ENCODE results near the gene SLC25A1. TPM values are rescaled to one million over a fixed set of nuclear protein-coding genes. Genes with fewer than 3 reads are reported as not detected.

Gene SLC25A1
- total RNA-seq, 1 experiment from 2014 or later, result 54.8 TPM

DNA sequence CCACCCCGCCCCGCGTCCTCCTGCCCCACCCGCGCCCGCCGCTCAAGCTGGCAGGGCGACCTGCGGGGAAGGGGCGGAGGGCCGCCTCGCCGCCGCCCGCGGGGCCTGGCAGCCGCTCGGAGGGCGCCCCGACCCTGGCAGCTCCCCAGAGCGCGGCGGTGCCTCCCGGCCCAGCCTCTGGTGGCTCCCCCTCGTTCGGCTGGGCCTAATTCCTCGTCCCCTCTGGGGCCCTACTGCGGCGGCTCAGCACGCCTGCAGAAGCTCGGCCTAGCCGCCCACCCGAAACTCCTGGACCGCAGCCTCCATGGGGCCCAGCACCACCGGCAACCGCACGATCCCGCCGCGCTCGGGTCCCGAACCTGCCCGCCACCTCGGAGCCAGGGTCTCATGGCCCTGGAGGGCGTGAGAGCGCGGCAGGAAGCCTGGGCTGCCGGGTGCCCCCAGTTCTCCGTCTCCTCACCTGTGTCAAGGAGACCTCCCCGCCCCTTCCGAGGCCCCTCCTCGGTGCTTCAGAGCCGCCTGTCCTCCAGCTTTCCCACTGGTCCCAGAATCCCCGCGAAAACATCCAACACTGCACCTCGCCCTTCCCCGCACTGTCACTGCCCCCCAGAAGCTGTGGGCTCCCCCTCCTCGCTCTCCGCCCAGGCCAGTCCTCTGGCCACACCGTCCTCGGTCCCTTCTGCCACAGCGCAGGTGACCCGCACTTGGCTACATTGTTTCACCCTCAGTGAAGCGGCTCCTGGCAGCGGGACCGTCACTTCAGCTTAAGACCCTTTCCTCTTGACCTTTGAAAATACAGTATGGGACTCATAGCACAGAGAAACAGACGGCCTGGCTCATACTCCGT is 27.8 kb downstream of the SLC25A1 start:
- DNase-seq (ENCODE audit: low read depth, low spot score), result no peak
- in situ Hi-C loops (cut with HindIII; ENCODE audit: low pct_unique_long_range_greater_than_20kb, low sequenced_read_pairs), result no loop called here

GRCh38 chr22:19149991-19150390 is 28.5 kb downstream of the SLC25A1 start, which contains the start of gene GSC2:
TSS of gene GSC2 (minus strand) at chr22:19150292. CDS start at chr22:19150283, 9 bp downstream.
- in situ Hi-C loops (cut with HindIII; ENCODE audit: low pct_unique_long_range_greater_than_20kb, low sequenced_read_pairs), result no loop called here
- DNase-seq (ENCODE audit: low read depth, low spot score), result no peak

DNA sequence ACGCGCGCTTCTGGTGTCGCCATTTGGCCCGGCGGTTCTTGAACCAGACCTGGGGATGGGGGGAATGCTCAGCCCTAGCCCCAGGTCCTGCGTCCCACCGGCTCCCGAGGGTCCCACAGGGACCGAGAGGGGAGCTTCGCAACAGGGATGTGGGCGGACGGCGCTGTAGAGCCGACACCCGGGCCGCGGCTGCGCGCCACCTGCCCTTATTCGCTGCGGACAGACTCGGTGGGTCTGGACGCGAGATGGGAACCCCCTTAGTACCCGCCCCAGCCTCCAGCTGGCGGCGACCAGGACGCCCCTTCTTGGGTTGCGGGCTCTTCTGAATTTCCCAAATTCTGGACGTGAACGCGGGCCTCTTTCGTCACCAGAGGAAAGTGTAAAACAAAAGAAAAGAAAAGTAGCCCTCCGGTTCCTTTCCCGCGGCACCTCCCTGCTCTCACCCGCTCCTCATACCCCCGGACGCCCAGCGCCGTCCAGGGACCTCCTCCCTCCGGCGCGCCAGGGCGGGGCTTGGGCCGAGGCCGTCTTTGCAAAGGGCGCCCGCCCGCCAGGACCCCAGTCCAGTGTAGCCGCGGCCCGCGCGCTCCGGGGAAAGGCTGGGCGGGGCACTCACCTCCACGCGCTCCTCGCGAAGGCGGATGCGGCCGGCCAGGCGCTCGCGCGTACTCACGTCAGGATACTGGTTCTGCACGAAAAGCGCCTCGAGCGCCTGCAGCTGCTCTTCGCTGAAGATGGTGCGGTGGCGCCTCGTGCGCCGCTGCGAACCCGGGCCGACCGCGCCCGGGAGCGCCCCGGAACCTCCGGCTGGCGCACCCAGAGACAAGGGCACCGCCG is 29.3 kb downstream of the SLC25A1 start:
- in situ Hi-C loops (cut with HindIII; ENCODE audit: low pct_unique_long_range_greater_than_20kb, low sequenced_read_pairs), result no loop called here

DNA sequence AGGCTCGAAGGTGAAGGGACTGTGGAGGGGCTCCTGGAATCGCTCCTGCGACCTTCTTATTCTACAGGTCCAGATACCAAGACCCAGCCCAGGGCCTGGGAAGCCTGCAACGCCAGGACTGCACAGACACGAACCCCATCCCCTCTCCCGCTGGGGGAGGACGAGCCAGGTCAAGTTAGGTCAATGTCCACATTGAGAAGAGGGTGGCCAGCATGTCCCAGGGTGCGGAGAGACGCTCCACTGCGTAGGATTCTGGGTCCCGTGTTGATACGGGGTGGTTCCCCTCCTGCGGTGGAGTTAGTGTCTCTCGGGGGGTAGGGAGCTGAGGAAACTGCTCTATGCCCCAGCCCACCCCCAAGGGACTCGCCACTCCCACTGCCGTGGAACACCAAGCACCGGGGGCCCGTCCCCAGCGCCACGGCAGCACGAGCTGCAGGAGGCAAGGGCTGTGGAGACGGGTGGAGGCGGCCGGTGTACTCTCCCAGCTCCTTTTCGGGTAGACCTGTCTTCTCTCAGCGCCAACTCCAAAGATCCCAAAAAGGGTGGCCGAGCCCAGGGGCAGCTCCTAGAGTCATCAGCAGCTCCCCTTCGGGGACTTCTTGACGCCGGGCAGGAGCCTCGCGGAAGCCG is 30.0 kb downstream of the SLC25A1 start:
- in situ Hi-C loops (cut with HindIII; ENCODE audit: low pct_unique_long_range_greater_than_20kb, low sequenced_read_pairs), result no loop called here
- DNase-seq (ENCODE audit: low read depth, low spot score), result no peak

More for the DNA sequence above, 29.3 kb downstream of the SLC25A1 start:
- no peak for DNase-seq (ENCODE audit: low read depth, low spot score)

DNA sequence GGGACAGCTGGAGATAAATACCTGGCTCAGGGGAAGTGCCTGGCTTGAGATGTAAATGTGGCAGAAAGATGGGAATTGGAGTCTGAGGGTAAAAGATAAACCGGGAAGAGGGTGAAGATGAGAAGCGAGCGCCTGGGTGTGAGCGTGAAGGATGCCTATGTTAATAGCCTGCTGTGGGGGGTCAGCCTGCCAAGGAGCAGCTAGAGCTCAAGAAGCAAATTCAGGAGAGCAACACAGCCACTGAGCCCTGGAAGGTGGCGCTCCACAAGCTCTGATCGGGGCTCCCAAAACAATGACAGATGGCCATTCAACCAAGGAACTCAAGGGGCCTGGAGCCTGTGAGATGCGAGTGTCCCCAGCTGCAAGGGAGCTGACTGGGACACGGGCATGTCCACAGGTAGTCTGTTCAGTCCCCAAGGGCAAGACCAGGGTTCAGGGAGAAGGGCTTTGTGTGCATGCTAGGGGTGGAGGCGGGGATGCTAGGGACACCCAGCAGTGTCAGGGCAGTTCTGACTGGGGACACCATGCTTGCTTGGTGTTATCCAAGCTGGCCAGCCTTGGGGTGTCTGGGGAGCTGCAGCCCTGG is 31.2 kb downstream of the SLC25A1 start:
- no peak for DNase-seq (ENCODE audit: low read depth, low spot score)
- in situ Hi-C loops (cut with HindIII; ENCODE audit: low pct_unique_long_range_greater_than_20kb, low sequenced_read_pairs), result no loop called here

DNA sequence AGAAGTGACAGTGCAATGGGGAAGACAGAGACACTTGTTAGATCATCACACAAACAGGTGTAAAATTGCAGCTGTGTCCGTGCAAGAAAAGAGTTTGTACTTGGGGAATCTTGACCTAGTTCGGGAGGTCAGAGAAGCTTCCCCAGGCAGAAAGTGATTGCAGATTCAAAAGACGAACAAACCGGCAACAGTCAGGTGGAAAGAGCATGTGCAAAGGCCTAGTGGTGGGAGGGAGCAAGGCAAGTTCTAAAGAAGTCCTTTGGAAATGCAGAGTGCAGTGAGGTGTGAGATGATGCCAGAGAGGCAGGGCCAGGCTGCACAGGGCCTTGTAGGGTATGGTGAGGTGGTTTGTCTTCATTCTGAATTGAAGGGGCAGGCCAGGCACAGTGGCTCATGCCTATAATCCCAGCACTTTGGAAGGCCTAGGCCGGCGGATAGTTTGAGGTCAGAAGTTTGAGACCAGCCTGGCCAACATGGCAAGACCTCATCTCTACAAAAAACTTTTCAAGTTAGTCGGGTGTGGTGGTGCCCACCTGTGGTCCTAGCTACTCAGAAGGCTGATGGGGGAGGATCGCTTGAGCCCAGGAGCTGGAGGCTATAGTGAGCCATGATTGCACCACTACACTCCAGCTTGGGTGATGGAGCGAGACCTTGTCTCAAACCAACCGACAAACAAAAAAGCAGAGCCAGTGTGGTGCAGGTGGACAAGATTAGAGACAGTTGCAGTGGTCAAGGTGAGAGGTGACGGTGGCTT is 32.1 kb downstream of the SLC25A1 start:
- no peak for DNase-seq (ENCODE audit: low read depth, low spot score)
- in situ Hi-C loops (cut with HindIII; ENCODE audit: low pct_unique_long_range_greater_than_20kb, low sequenced_read_pairs), result no loop called here

DNA sequence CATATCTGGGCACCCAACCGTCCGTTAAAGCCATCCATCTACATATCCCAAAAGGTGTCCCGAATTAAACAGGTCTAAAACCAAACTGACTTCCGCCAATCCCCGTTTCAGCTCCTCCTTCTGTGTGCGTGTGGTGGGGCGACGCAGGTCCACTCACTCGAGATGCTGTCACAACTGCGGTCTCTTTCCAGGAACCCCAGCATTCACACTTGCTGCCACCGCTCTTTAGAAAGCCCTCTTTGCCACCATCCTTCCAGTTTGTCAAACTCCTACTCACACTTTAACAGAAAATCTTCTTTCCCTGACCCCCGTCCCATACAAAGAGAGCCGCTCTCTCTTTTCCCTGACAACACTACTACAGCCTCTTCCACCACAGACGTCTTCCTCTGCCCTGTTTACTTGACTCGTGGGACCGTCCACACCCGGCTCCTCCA is 34.6 kb downstream of the SLC25A1 start:
- no peak for DNase-seq (ENCODE audit: low read depth, low spot score)
- in situ Hi-C loops (cut with HindIII; ENCODE audit: low pct_unique_long_range_greater_than_20kb, low sequenced_read_pairs), result no loop called here

DNA sequence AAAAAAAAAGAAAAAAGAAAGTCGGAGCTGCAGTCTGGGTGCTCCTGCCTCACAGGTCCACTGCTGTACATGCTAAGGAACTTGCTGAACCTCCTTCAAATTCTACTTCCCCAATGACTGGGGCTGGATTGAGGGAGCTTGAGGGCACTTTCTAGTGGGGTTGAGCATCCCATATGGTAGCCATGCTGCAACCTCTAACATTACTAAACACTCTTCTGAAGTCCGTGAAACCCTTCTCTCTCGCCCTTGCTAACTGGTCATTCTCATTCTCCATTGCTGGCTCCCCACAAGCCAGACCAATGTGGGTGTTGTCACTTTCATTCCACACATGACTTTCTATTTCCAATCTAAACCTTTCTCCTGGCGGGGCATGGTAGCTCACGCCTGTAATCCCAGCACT is 35.3 kb downstream of the SLC25A1 start:
- no peak for DNase-seq (ENCODE audit: low read depth, low spot score)
- in situ Hi-C loops (cut with HindIII; ENCODE audit: low pct_unique_long_range_greater_than_20kb, low sequenced_read_pairs), result no loop called here

GRCh38 chr22:19142394-19142793 is 36.1 kb downstream of the SLC25A1 start:
- DNase-seq (ENCODE audit: low read depth, low spot score), result no peak
- in situ Hi-C loops (cut with HindIII; ENCODE audit: low pct_unique_long_range_greater_than_20kb, low sequenced_read_pairs), result no loop called here

GRCh38 chr22:19139974-19140373 is 38.6 kb downstream of the SLC25A1 start:
- DNase-seq (ENCODE audit: low read depth, low spot score), result no peak
- in situ Hi-C loops (cut with HindIII; ENCODE audit: low pct_unique_long_range_greater_than_20kb, low sequenced_read_pairs), result no loop called here

DNA sequence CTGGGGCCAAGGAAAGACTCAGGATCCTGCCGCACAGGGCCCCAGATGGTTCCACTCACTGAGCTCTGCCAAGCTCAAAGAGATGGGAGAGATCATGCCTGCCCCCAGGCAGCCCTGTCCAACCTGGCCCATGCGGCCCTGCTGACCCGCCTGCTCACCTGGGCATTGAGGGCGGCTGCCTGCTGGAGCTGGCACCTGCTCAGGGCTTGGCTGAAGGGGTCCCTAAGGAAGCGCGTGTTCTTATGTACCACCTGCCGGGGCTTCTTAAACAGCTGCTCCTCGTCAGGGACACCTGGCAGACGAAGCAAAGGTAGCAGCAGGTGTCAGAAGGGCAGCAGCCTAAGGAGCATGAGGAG is 39.6 kb downstream of the SLC25A1 start:
- in situ Hi-C loops (cut with HindIII; ENCODE audit: low pct_unique_long_range_greater_than_20kb, low sequenced_read_pairs), result no loop called here

GRCh38 chr22:19138217-19139000 is 40.1 kb downstream of the SLC25A1 start:
- DNase-seq (ENCODE audit: low read depth, low spot score), result no peak
- in situ Hi-C loops (cut with HindIII; ENCODE audit: low pct_unique_long_range_greater_than_20kb, low sequenced_read_pairs), result no loop called here

More for the DNA sequence above, 39.6 kb downstream of the SLC25A1 start:
- no peak for DNase-seq (ENCODE audit: low read depth, low spot score)

GRCh38 chr22:19137384-19138216 is 40.9 kb downstream of the SLC25A1 start:
- DNase-seq (ENCODE audit: low read depth, low spot score), result no peak
- in situ Hi-C loops (cut with HindIII; ENCODE audit: low pct_unique_long_range_greater_than_20kb, low sequenced_read_pairs), result no loop called here

GRCh38 chr22:19136915-19137314 is 41.6 kb downstream of the SLC25A1 start:
- DNase-seq (ENCODE audit: low read depth, low spot score), result no peak
- in situ Hi-C loops (cut with HindIII; ENCODE audit: low pct_unique_long_range_greater_than_20kb, low sequenced_read_pairs), result no loop called here

DNA sequence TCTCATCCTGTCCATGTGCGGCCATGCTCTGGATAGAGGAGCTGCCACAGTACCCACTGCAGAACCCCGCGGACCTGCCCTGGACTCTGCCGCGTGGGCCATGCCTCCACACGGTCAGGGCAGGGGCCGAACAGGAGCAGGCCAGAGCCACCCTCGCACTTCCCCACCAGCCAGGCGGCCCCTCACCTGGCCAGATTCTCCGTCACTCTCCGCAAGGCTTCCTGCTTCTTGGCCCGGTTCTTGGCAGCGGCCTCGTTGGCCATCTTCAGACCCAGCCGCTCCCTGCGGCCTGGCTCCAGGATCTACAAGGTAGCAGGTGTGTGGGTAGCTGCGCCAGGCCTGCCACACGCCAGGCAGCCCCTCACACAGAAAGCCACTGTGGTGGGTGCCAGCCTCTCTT is 43.7 kb downstream of the SLC25A1 start:
- in situ Hi-C loops (cut with HindIII; ENCODE audit: low pct_unique_long_range_greater_than_20kb, low sequenced_read_pairs), result no loop called here
- no peak for DNase-seq (ENCODE audit: low read depth, low spot score)
